Left lung (tissue), 10 donors: ENCODE results near the gene KANK4. TPM values are rescaled to one million over a fixed set of nuclear protein-coding genes. Genes with fewer than 3 reads are reported as not detected.

Experiments
- ATAC-seq: fragments of 200-7000 bp; cut with Tn5 transposase; one replicate; pipeline ENCODE4 v1.9.1; 2020; ENCODE audit warnings: moderate library complexity
- DNase-seq, 4 donors: peaks; one replicate each; pipeline ENCODE4 v3.0.0-alpha.2; 2013 to 2020
- H3K27ac ChIP-seq, 2 donors: fragments of 200-600 bp; sonication (generic) in 1 of 2; one replicate each; pipeline versions ENCODE4 v1.5.0 to v1.8.0; 2020 to 2021
- H3K27me3 ChIP-seq, 2 donors: fragments of 200-600 bp; sonication (generic) in 1 of 2; one replicate each; pipeline versions ENCODE4 v1.5.0 to v1.8.0; 2020 to 2021
- H3K36me3 ChIP-seq, 2 donors: fragments of 200-600 bp; sonication (generic) in 1 of 2; one replicate each; pipeline versions ENCODE4 v1.5.0 to v1.8.0; 2020 to 2021
- H3K4me1 ChIP-seq, 2 donors: fragments of 200-600 bp; one replicate each; pipeline ENCODE4 v1.8.0; 2021
- H3K4me3 ChIP-seq, 2 donors: fragments of 200-600 bp; sonication (generic) in 1 of 2; one replicate each; pipeline versions ENCODE4 v1.5.0 to v1.8.0; 2020 to 2021; ENCODE audit warnings: mild to moderate bottlenecking in 1 of 2
- H3K9me3 ChIP-seq, 2 donors: fragments of 200-600 bp; sonication (generic) in 1 of 2; one replicate each; pipeline versions ENCODE4 v1.5.0 to v1.8.0; 2020 to 2021
- intact Hi-C, 2 donors: fragments of 100-400 bp; cut with DNase I; formaldehyde crosslinking; loops; one replicate each; pipeline versions ENCODE4 v1.11.2 to v1.14.2; 2022
- polyA plus RNA-seq, 6 donors: library from polyadenylated mRNA; unstranded; fragments of 120-200 nt; gene quantifications; one replicate each; pipeline ENCODE4 v1.2.1, GENCODE V29; 2013; ENCODE audit not compliant: insufficient read length in 6 of 6
- total RNA-seq, 2 donors: library from RNA; stranded (reverse); fragmentation: NEBNext Ultra II Directional; extraction: Animal tissue kit (Norgen Biotek cat#: 25700); gene quantifications; one replicate each; pipeline ENCODE4 v1.2.1, GENCODE V29; 2021
- TF ChIP-seq, protein P1 (sequence below), 2 donors: fragments of 200-600 bp; sonication (generic) in 1 of 2; IDR thresholded peaks; one replicate each; pipeline versions ENCODE4 v1.5.0 to v1.8.0; 2021; ENCODE audit warnings: antibody characterized with exemption in 2 of 2
- donor health status: DM: no; HTN: yes; CAD: no.
- donor health status: DM: no; HTN: no; CAD: no.

The KANK4 gene
- total and polyA plus RNA-seq, 8 donors, result 2.0 to 15.1 (median 11.2) TPM

DNA sequence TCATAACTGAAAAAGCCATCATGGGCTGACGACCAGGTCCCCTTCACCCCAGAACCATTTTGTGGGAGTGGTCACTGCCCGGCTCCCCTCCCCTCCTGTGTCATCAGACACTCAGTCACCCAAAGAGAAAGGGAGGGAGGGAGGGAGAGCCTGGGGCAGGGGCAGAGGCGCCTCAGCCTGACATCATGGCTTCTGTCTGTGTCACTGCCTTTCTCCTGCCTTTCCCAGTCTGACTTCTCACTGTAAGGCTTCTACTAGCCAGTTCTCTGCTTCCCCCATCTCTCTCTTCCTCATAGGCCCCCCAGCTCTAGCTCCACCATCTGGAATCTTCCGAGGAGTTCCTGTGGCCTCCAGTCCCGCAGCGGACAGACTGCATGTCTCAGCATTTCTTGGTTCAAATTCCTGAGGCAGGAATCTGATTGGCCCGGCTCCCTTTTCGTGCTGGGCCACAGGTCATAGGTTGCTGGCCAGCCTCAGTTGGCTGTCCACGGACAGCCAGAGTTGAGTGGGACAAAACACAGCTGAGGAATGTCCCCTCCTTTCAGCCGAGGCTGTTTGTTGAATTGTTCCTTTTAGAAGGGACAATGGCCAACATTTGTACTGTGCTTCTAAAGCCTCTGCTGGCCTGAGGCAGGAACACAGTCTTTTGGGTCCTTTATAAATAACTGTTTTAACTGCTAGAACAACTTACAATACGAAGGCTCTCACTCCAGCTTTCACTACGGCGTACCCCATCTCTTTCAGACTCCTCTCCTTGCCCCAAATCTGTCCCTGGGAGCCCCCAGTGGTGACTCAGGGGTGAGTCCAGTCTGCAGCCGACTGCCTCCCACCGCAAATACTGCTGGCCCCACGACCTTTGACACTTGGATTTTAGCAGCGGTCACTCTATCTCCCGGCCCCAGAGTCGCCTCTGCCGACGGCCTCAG, 18.7 kb upstream of the KANK4 start:
- DNase-seq, result peak in 2 of 4 donors; percentile 71 to 81

DNA sequence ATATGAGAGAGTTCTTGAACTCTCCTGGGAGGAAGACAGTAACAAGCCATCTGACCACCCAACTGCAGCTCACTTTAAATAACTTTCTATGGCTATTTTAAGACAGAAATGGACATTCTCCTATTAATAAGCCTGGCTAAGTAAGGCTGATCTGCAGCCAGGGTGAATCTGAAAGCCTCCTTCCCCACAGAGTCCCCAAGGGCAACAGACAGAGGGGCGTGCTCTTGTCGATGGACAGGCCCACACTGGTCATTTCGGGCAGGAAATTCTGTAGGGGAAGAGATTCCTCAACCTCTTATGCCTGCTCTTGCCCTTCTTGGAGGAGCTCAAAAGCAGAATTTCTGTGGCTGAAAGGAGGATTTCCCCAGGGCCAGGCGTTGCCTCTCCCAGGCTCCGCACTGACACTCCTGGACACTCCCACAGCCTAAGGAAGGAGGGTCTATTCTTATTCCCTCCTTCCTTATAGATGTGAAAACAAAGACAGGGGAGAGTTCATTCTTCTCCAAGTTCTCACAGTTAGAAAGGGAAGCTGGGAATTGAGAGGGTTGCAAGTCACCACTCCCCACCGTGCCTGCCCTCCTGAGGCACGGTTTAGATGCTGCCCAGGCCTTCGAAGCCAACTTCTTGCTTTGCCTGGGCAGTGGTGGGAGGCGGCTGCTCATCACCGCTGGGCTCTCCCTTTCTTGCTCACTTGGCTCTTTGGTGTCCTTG, 17.9 kb upstream of the KANK4 start:
- H3K4me1 ChIP-seq, result no peaks in the 10 kb centered on the region
- H3K27me3 ChIP-seq, result no peaks in the 10 kb centered on the region
- peak overlapping the region; percentile 28 to 51 for H3K27ac ChIP-seq
- H3K4me3 ChIP-seq, result no peak overlapping the region
- no peaks in the 10 kb centered on the region for H3K9me3 ChIP-seq
- intact Hi-C loops, result no loop called here
- no peaks in the 10 kb centered on the region for H3K36me3 ChIP-seq
- DNase-seq (no peak), ATAC-seq (peak; percentile 26)
- TF ChIP-seq, protein P1, sequence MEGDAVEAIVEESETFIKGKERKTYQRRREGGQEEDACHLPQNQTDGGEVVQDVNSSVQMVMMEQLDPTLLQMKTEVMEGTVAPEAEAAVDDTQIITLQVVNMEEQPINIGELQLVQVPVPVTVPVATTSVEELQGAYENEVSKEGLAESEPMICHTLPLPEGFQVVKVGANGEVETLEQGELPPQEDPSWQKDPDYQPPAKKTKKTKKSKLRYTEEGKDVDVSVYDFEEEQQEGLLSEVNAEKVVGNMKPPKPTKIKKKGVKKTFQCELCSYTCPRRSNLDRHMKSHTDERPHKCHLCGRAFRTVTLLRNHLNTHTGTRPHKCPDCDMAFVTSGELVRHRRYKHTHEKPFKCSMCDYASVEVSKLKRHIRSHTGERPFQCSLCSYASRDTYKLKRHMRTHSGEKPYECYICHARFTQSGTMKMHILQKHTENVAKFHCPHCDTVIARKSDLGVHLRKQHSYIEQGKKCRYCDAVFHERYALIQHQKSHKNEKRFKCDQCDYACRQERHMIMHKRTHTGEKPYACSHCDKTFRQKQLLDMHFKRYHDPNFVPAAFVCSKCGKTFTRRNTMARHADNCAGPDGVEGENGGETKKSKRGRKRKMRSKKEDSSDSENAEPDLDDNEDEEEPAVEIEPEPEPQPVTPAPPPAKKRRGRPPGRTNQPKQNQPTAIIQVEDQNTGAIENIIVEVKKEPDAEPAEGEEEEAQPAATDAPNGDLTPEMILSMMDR (IDR thresholded peaks at IDR 0.05), result no peak

More for the DNA sequence above, 18.7 kb upstream of the KANK4 start:
- no peaks in the 10 kb centered on the region for H3K27me3 ChIP-seq
- ATAC-seq, result peak; percentile 53
- H3K4me1 ChIP-seq, result no peaks in the 10 kb centered on the region
- intact Hi-C loops, result no loop called here
- no peak overlapping the region for H3K4me3 ChIP-seq
- TF ChIP-seq, protein P1 (IDR thresholded peaks at IDR 0.05), result no peak
- peak overlapping the region; percentile 28 to 51 for H3K27ac ChIP-seq
- H3K9me3 ChIP-seq, result no peaks in the 10 kb centered on the region
- H3K36me3 ChIP-seq, result no peaks in the 10 kb centered on the region

DNA sequence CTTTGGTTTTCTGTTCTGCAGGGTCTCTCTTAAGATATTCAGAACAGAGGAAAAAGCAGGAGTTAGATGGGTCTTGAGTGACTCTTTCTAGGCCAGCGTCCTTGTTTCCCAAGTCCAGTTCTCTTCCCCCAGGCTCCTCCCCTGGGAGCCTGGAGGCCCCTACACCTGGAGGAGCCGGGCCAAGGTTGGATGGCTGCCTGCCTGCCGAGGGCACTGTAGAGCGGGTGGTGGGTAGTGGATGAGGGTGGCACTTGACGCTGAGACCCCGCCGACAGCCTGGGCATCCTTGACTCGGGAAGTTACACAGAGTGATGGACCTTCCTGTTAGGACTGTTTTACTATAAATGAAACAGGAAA, 17.4 kb upstream of the KANK4 start:
- ATAC-seq, result no peak
- no peak for DNase-seq
- Histone ChIP-seq H3K36me3 (no peaks in the 10 kb centered on the region), H3K4me1 (no peaks in the 10 kb centered on the region), H3K27ac (peak overlapping the region in 1 of 2 donors; percentile 7), H3K4me3 (no peak overlapping the region), H3K9me3 (no peaks in the 10 kb centered on the region), H3K27me3 (no peaks in the 10 kb centered on the region)
- TF ChIP-seq, protein P1 (IDR thresholded peaks at IDR 0.05), result no peak
- intact Hi-C loops, result no loop called here

DNA sequence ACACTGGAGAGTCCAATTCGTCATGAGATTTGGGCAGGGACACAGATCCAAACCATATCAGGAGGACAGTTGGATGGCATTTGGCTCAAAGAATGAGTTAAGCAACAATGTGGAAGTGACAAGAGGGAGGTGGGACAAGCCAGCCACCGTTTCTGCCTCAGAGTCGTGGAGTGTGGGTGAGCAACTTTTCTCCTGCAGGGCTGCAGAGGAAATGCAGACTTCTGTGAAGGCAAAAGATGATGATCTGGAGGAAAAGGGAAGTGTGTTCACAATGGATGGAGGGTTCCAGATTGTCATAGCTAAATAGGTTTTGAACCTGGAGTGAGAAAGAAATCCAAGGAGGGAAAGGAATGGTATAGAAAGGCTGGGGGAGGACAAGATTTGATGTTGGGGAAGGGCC, 16.4 kb upstream of the KANK4 start:
- no peaks in the 10 kb centered on the region for H3K9me3 ChIP-seq
- ATAC-seq (no peak), DNase-seq (no peak)
- H3K27ac ChIP-seq, result no peak overlapping the region
- H3K27me3 ChIP-seq, result no peaks in the 10 kb centered on the region
- no peak overlapping the region for H3K4me3 ChIP-seq
- TF ChIP-seq, protein P1 (IDR thresholded peaks at IDR 0.05), result no peak
- intact Hi-C loops, result no loop called here
- no peaks in the 10 kb centered on the region for H3K4me1 ChIP-seq
- no peaks in the 10 kb centered on the region for H3K36me3 ChIP-seq

DNA sequence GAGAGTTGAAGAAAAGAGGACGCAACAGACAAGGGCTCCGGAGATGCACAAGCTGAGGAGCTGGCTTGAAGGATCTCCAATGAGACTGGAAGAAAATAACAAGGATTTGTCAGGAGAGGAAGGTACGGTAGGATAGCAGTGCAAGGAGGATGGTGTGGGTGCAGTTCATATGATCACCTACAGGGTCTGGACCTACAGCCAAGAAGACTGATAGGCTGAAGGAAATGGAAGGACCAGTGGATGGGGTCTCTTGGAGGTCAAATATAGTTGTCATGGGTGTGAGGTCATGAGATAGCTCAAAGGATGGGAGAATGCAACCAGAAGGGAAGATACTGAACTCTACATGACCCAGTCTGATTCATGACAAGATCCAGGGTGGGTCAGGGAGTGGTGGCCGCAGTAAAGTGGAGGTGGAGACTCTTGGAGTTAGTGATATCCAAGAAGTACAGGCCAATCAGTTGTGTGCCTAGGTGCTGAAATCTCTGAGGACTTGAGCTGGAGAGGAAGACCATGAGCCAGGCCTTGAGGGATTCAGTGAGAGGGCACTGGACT, 15.3 kb upstream of the KANK4 start:
- H3K36me3 ChIP-seq, result no peaks in the 10 kb centered on the region
- no peaks in the 10 kb centered on the region for H3K4me1 ChIP-seq
- intact Hi-C loops, result no loop called here
- no peak overlapping the region for H3K4me3 ChIP-seq
- no peaks in the 10 kb centered on the region for H3K27me3 ChIP-seq
- no peak for ATAC-seq
- no peak overlapping the region for H3K27ac ChIP-seq
- no peak for DNase-seq
- TF ChIP-seq, protein P1 (IDR thresholded peaks at IDR 0.05), result no peak
- H3K9me3 ChIP-seq, result no peaks in the 10 kb centered on the region
